ENCODE measurements around the gene CRYBG3. TPM values are rescaled to one million over a fixed set of nuclear protein-coding genes. Genes with fewer than 3 reads are reported as not detected.

CRYBG3 gene
- total RNA-seq, 1 experiment from 2014 or later, result 5.9 TPM

- no peaks in the 10 kb centered on the region for H3K23me2 ChIP-seq (ENCODE audit: insufficient read length, low read depth, low read length, poor library complexity, severe bottlenecking)
- H2AFZ ChIP-seq (ENCODE audit: low read length), result no peak overlapping the region
- H3K27me3 Mint-ChIP-seq (ENCODE audit: low read depth), result no peaks in the 10 kb centered on the region
- H3K36me3 Mint-ChIP-seq (ENCODE audit: insufficient read depth in 1 of 3, low read depth in 3 of 3), result peaks cover 0 to 3% (median 0%) of the 10 kb centered on the region in 3 experiments; a peak in 2 of 7 replicates
- no peak overlapping the region for H2BK15ac ChIP-seq (ENCODE audit: low read depth, low read length)
- no peaks in the 10 kb centered on the region for H3K4me1 ChIP-seq (ENCODE audit: insufficient read depth, low read length)
- no peak overlapping the region for H2BK12ac ChIP-seq (ENCODE audit: insufficient read length, low read depth, low read length)
- WGBS (ENCODE audit: extremely low coverage, insufficient read length, low lambda C conversion rate), result no CpG with 5 or more reads among the region's 4 CpGs
- H4K91ac ChIP-seq (ENCODE audit: insufficient read length, low read depth, low read length), result no peak overlapping the region
- H2BK120ac ChIP-seq (ENCODE audit: low read depth, low read length, poor library complexity, severe bottlenecking), result no peak overlapping the region
- H3K4me1 Mint-ChIP-seq, result no peaks in the 10 kb centered on the region
- no peak overlapping the region for H3K23ac ChIP-seq (ENCODE audit: insufficient read length, low read depth, low read length)
- TF ChIP-seq CTCF (conservative IDR thresholded peaks at IDR 0.05), result no peak
- no peak overlapping the region for H3K4ac ChIP-seq (ENCODE audit: low read depth, low read length)
- no peaks in the 10 kb centered on the region for H3K79me1 ChIP-seq (ENCODE audit: insufficient read depth, low read depth, low read length, poor library complexity, severe bottlenecking)
- H3K9me3 ChIP-seq (ENCODE audit: control insufficient read depth, low read depth, low read length), result no peaks in the 10 kb centered on the region
- H4K8ac ChIP-seq (replicated peaks; ENCODE audit: insufficient read length, low read depth, low read length), result no peak overlapping the region
- no peak overlapping the region for H3K4me2 ChIP-seq (ENCODE audit: insufficient read depth, insufficient read length, low read length)
- no peak overlapping the region for H3K4me3 Mint-ChIP-seq
- H3K9me3 Mint-ChIP-seq, result no peaks in the 10 kb centered on the region
- H3K18ac ChIP-seq (ENCODE audit: insufficient read length, low read depth, low read length), result no peak overlapping the region
- H3K9ac ChIP-seq (ENCODE audit: extremely low read depth, insufficient read length, low read length), result no peak overlapping the region
- H2BK20ac ChIP-seq (ENCODE audit: low read depth, low read length, poor library complexity, severe bottlenecking), result no peak overlapping the region
- no peak overlapping the region for H3K27ac ChIP-seq (ENCODE audit: insufficient read length, low read depth, low read length)
- H2AK5ac ChIP-seq (ENCODE audit: insufficient read length, low read length), result no peak overlapping the region
- no peak for DNase-seq
- no peak overlapping the region for H4K5ac ChIP-seq (ENCODE audit: insufficient read length, low read depth, low read length)
- H3K56ac ChIP-seq (ENCODE audit: insufficient read length, low read depth, low read length), result no peak overlapping the region
- H3K27me3 ChIP-seq (ENCODE audit: insufficient read depth, low read length), result no peaks in the 10 kb centered on the region
- no peak overlapping the region for H3K14ac ChIP-seq (ENCODE audit: insufficient read depth, low read length)
- no peaks in the 10 kb centered on the region for H3K79me2 ChIP-seq (ENCODE audit: insufficient read depth, low read length)
- H3K27ac Mint-ChIP-seq, result no peak overlapping the region
- H3T11ph ChIP-seq (ENCODE audit: low read length), result no peak overlapping the region
- no peak overlapping the region for H2BK5ac ChIP-seq (ENCODE audit: insufficient read length, low read length)
- H4K20me1 ChIP-seq (ENCODE audit: control insufficient read depth, insufficient read depth, insufficient read length), result no peaks in the 10 kb centered on the region
Observed at GRCh38 chr3:97928986-97929385, 107.2 kb downstream of the CRYBG3 start.

Measured in H9 (cell line).